C4-2B (cell line): Measurements from ENCODE around the gene CCL15.

ENCODE experiments used
- H3K27ac ChIP-seq: fragments of 450-650 bp; 2 replicates; pipeline ENCODE4 v1.5.1; 2017
- ZFX ChIP-seq: fragments of 450-650 bp; IDR thresholded peaks from 2 replicates; pipeline ENCODE4 v1.6.1; 2017
- TF ChIP-seq, protein P1 (sequence below): fragments of 450-650 bp; conservative IDR thresholded peaks from 2 replicates; pipeline ENCODE4 v1.5.1; 2017; ENCODE audit warnings: mild to moderate bottlenecking

CCL15 gene

GRCh38 chr17:36001110-36001771 lies at the start of gene CCL15:
CCL15 (minus strand) TSS chr17:36001553; CDS start chr17:36001492, 61 bp downstream.
- TF ChIP-seq, protein P1, sequence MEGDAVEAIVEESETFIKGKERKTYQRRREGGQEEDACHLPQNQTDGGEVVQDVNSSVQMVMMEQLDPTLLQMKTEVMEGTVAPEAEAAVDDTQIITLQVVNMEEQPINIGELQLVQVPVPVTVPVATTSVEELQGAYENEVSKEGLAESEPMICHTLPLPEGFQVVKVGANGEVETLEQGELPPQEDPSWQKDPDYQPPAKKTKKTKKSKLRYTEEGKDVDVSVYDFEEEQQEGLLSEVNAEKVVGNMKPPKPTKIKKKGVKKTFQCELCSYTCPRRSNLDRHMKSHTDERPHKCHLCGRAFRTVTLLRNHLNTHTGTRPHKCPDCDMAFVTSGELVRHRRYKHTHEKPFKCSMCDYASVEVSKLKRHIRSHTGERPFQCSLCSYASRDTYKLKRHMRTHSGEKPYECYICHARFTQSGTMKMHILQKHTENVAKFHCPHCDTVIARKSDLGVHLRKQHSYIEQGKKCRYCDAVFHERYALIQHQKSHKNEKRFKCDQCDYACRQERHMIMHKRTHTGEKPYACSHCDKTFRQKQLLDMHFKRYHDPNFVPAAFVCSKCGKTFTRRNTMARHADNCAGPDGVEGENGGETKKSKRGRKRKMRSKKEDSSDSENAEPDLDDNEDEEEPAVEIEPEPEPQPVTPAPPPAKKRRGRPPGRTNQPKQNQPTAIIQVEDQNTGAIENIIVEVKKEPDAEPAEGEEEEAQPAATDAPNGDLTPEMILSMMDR = no peak
- no peak for TF ChIP-seq ZFX
- no peak within 1 kb of the TSS for H3K27ac ChIP-seq

- H3K27ac ChIP-seq = no peak overlapping the region
- TF ChIP-seq ZFX = no peak
- TF ChIP-seq, protein P1 = no peak
These were observed 48.3 kb upstream of the CCL15 start for GRCh38 chr17:36049643-36050042.

DNA sequence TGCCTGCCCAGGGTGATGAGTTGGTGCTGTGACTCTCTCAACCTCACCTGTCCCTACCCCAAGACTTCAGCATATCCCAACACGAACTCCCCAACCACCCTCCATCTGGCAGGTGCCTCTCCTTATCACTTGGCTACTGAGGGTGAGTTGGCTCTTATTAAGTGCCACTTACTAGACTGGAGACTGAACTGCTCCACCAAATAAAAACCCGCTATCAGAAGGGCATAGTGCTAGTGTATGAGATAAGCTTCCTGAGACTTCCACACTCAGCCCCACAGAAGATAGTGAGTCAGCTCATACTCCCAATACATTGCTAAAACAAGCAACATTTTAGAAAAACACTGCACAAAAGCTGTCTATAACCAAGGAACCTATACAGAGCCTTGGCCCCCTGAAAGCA lies 46.7 kb upstream of the CCL15 start:
- TF ChIP-seq ZFX = no peak
- TF ChIP-seq, protein P1 = no peak
- H3K27ac ChIP-seq = no peak overlapping the region

DNA sequence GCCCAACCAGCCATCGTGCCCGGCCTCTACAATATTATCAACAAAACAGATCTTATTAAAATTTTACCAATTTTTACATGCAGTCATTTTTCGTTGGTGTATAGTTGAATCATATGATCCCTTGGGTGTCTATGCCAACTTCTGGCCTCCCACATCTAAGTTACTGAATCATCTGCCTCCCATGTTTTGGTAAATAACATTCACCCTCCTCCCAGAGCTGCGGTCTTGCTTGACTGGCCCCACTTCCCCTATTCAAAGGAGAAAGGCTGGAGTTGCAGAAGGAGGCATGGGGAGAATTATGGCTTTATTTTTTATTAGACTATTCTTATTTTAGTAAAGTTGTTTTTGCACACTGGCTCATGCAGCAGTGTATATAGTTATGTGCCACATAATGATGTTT lies 34.9 kb upstream of the CCL15 start:
- H3K27ac ChIP-seq = no peak overlapping the region
- no peak for TF ChIP-seq ZFX
- TF ChIP-seq, protein P1 = no peak

GRCh38 chr17:36034127-36034526 lies 32.8 kb upstream of the CCL15 start:
- no peak overlapping the region for H3K27ac ChIP-seq
- TF ChIP-seq, protein P1 = no peak
- TF ChIP-seq ZFX = no peak

DNA sequence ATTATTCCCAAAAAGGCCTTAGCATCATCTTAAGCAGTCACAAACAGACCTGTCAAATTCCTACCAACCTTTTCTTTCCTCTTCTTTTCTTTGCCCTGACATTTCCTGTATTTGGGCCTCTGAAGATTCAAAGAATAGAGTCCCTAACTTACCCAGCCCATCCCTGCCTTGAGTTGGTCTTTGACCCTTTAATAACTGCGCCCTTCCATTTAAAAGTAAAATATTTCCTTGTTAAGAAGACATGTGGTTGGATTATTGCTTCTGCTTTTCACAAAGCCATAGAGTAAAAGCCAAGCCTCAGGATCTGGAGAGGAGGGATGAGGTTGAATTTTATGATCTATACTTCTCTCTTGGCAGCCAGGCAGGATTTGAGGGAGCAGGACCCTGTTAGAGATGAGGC lies 29.6 kb upstream of the CCL15 start:
- no peak for TF ChIP-seq ZFX
- TF ChIP-seq, protein P1 = no peak

DNA sequence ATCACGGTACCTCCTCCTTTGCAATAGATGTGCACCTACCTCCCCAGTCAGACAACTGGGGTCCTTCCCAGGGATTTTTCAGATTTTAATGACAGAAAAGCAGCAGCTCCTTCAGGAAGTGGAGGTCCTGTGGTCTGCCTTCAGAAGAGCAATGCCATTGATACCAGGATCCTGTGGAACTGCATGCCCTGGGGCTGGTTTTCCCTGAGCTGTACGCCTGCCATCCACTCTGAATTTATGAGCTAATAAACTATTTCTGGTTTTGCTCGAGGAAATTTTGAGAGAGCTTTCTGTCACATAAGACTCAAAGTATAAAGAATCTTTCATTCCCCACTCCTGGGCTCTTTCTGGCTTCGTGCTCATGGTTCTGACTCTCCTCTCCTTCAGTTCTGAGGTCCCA lies 26.4 kb upstream of the CCL15 start:
- TF ChIP-seq, protein P1 = no peak
- no peak for TF ChIP-seq ZFX
- H3K27ac ChIP-seq = peak overlapping the region; percentile 16; the same call in 1 of the 2 replicates

More for the DNA sequence above, 29.6 kb upstream of the CCL15 start:
- H3K27ac ChIP-seq = no peak overlapping the region
